HG02642 (cell line): Measurements from ENCODE around the gene THSD7B.
"Not testable (repeated sequence)": the region's sequence is repeated elsewhere in the genome, so short reads cannot be mapped to it uniquely, and the experiment has no call there.

Experiments
- ATAC-seq: cut with Tn5 transposase; IDR thresholded peaks from one replicate; pipeline ENCODE4 v1.9.1; 2021; ENCODE audit warnings: mild to moderate bottlenecking; ENCODE audit not compliant: unreplicated experiment, poor library complexity

The THSD7B gene

GRCh38 chr2:137493261-137493660 is 727.9 kb downstream of the THSD7B start:
- no peak for ATAC-seq

GRCh38 chr2:137500599-137500998 is 735.3 kb downstream of the THSD7B start:
- ATAC-seq, result no peak

- no peak for ATAC-seq
These were observed 741.9 kb downstream of the THSD7B start for GRCh38 chr2:137507237-137507636.

- no peak for ATAC-seq
These were observed 743.5 kb downstream of the THSD7B start for GRCh38 chr2:137508739-137509384.

GRCh38 chr2:137511526-137511925 is 746.2 kb downstream of the THSD7B start:
- no peak for ATAC-seq

GRCh38 chr2:137521653-137522619 is 756.6 kb downstream of the THSD7B start:
- no peak for ATAC-seq

GRCh38 chr2:137522620-137523011 is 757.3 kb downstream of the THSD7B start:
- ATAC-seq, result no peak

GRCh38 chr2:137523931-137524330 is 758.6 kb downstream of the THSD7B start:
- no peak for ATAC-seq

GRCh38 chr2:137525132-137525531 is 759.8 kb downstream of the THSD7B start:
- no peak for ATAC-seq

- ATAC-seq, result no peak
These were observed 760.4 kb downstream of the THSD7B start for GRCh38 chr2:137525641-137526190.

- no peak for ATAC-seq
These were observed 770.6 kb downstream of the THSD7B start for GRCh38 chr2:137535897-137536296.

GRCh38 chr2:137539336-137539735 is 774.0 kb downstream of the THSD7B start:
- ATAC-seq, result no peak

- no peak for ATAC-seq
These were observed 782.5 kb downstream of the THSD7B start for GRCh38 chr2:137547842-137548241.

- ATAC-seq, result no peak
These were observed 801.0 kb downstream of the THSD7B start for GRCh38 chr2:137566387-137566786.

GRCh38 chr2:137570484-137570883 is 805.1 kb downstream of the THSD7B start:
- ATAC-seq, result no peak

GRCh38 chr2:137587834-137588233 is 822.5 kb downstream of the THSD7B start:
- ATAC-seq, result not testable (repeated sequence)

- not testable (repeated sequence) for ATAC-seq
These were observed 823.2 kb downstream of the THSD7B start for GRCh38 chr2:137588578-137588977.

- ATAC-seq, result no peak
These were observed 824.8 kb downstream of the THSD7B start for GRCh38 chr2:137590102-137590501.

GRCh38 chr2:137607722-137608318 is 842.5 kb downstream of the THSD7B start:
- no peak for ATAC-seq

GRCh38 chr2:137638932-137639331 is 873.6 kb downstream of the THSD7B start:
- ATAC-seq, result no peak

- ATAC-seq, result no peak
These were observed 879.4 kb downstream of the THSD7B start for GRCh38 chr2:137644731-137645130.
